Measurements from ENCODE around the gene NLRP10.
"Not testable (repeated sequence)": the region's sequence is repeated elsewhere in the genome, so short reads cannot be mapped to it uniquely, and the experiment has no call there.

Gene NLRP10, protein sequence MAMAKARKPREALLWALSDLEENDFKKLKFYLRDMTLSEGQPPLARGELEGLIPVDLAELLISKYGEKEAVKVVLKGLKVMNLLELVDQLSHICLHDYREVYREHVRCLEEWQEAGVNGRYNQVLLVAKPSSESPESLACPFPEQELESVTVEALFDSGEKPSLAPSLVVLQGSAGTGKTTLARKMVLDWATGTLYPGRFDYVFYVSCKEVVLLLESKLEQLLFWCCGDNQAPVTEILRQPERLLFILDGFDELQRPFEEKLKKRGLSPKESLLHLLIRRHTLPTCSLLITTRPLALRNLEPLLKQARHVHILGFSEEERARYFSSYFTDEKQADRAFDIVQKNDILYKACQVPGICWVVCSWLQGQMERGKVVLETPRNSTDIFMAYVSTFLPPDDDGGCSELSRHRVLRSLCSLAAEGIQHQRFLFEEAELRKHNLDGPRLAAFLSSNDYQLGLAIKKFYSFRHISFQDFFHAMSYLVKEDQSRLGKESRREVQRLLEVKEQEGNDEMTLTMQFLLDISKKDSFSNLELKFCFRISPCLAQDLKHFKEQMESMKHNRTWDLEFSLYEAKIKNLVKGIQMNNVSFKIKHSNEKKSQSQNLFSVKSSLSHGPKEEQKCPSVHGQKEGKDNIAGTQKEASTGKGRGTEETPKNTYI

DNA sequence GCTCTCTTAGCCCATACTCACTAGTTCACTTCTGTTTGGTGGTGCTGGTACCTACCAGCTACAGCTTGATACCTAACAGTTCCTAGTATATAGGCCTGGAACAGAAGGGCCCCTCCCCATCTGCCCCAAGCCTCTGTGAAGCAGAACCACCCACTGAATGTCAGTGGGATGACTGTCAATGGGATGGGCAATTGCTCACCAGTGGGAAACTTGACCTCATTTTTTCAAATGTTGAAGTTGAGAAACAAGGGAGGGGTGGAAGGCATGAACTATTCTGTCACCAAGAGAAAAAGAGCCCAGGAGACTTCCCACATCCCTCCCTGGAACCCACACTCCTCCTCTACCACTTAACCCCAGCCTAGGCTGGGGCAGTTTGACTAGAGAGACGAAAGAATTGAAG, at the start of gene NLRP10:
Gene NLRP10 (minus strand): TSS at position 62 of the 400 bp plus-strand sequence. CDS start 1,952 bp downstream, outside the sequence.
- DNase-seq (ENCODE audit: low read depth in 1 of 2, low spot score in 1 of 2), result no peak

DNA sequence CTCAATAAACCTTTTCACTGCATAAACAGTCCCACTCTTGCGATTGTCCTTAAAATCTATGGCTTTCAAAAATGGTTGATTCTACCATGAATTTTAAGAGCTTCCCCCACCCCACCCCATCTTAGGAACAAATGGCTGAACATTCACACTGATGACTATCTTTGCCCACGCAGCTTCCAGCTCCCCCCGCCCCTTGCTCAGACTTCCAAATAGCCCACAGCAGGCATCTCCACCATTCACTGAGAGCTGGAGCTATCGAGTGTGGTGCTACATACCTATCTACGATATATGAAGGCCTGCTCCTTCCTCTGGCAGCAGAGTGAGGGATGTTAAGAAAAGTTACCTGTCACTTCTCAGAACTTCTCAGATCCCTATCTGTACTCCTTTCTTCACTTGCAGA, 48.6 kb upstream of the NLRP10 start:
- DNase-seq (ENCODE audit: low read depth in 1 of 2, low spot score in 1 of 2), result no peak

DNA sequence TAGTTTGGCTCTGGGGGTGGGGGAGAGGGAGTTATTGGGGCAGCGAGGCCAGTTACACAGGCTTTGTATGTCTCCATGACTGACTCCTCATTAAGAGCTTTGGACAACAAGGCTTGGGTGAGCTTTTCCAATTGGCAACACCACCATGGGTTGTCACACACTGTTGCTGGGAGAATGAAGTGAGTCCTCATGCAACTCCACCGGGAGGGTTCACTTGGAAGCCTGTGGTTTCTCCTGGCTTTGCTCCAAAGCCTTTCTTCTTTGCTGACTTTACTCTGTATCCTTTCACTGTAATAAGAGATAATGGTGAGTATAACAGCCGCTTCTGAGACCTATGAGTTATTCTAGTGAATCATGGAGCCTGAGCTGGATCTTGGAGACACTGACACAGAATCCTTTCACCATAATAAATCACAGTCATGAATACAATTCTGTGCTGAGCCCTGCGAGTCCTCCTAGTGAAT, 46.8 kb upstream of the NLRP10 start:
- no peak for DNase-seq (ENCODE audit: low read depth in 1 of 2, low spot score in 1 of 2)

DNA sequence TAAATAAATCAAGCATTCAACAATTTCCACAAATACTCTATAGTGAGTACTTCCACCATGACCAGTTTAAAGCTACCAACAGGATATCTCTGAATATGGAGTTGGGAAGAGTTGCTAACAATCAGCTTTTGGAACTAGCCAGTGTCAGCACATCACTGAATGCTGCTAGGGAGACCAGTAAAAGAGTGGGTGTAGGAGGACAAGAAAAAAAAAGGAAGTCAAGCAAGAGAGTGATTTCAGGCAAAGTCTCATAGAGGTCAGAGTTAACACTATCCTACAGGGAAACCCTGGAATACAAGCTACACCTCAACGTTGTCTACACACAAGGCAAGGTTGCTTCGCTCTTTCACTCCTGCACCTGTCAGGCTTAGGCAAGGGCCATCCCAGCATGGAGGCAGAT, 46.1 kb upstream of the NLRP10 start:
- no peak for DNase-seq (ENCODE audit: low read depth in 1 of 2, low spot score in 1 of 2)

DNA sequence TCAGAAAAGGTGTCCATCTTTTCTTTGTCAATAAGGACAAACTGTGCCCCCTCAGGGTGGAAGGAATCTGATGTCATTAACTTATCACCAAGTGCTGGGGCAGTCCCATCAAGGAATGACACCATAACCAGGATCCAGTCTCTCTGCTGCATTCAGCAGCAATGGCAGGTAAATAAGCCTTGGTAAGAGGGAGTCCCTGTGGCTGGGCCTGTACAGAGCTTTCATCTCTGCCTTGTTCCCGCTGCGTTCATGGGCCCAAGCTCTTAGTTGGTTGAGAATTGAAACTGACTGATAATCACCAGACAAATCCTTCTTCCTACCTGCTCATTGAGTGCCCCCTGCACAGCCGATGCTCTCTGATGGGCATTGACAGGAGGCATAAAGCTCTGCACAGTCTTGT, 44.6 kb upstream of the NLRP10 start:
- DNase-seq (ENCODE audit: low read depth in 1 of 2, low spot score in 1 of 2), result no peak

DNA sequence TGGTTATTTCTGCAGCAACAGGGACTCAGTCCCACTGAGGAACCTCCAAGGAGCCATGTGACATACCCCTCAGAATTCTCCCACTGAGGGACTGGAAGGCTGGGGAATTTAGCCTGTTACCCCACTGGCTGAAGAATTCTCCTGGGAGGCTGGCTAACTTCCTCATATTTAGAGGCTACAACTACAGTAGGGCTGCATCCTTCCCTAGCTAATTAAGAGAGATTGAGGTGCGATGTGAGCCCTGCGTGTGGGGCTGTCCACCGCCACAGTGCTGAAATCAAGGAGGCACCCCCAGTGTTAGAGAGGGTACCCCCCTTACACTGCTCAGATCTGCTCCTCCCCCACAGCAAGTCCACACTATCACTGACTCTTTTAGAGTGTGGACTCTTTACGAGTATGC, 43.0 kb upstream of the NLRP10 start:
- DNase-seq (ENCODE audit: low read depth in 1 of 2, low spot score in 1 of 2), result no peak

DNA sequence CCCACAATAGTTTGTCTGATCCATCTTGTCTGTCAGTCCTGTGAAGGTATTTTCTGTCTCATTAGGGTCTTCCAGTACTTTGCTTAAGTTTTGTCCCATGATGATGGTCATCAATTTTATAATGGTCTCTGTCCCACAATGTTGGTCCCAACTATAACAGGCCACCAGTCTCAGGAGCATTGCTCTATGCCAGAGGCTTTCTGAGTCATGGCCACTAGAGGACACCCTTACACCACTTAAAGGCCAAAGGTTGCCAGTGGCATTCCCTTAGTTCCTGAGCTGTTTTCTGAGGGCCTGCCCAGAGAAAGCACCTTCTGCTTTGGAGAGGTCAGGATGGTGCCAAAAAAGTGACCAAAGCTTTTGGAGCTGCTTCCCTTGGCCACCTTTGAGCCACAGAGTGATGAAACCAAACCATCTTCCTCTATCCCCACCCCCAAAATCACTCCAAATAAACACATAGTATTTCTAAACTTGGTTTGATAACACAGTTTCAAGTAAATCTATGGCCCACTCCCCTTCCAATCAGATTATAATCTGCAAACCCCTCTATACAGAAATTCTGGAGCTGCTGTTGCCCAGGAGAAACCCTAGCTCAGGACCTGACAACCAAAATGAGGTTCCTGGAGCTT, 41.2 kb upstream of the NLRP10 start:
- DNase-seq (ENCODE audit: low read depth in 1 of 2, low spot score in 1 of 2), result no peak

DNA sequence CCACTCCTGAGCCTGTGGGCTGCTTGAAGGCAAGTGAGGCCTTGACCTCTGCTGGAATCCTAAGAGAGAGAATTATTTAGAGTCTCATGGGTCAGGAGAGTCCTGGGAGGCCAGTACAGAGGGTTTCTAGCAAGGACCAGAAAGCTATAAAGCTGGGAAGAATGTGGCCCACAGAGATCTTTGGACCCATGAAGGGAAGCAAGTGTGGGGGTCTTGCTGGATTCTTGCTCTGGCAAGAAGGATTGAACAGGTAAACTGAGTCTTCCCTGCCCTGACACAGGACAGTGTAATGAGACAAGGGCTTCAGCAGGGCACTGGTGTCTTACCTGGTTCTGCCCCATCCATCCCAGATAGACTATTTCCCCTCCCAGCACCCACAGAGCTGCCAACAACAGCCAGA, 40.3 kb upstream of the NLRP10 start:
- DNase-seq (ENCODE audit: low read depth in 1 of 2, low spot score in 1 of 2), result no peak

DNA sequence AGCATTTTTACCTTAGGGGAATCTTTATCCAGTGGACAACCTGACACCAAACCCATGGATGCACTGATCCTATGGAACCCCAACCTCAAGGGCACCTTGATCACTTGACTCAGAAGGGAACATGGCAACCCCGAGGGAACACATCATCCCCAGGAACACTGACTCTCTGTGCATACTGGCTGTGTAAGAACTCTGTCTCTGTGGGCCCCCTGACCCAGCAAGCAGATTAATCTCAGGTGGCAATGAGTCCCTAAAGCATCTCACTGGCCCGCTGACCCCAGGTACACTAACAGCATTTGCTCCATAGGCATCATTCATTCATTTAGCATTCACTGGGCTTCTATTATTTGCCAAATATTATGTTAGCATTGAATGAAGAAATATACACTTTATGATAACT, 38.8 kb upstream of the NLRP10 start:
- DNase-seq (ENCODE audit: low read depth in 1 of 2, low spot score in 1 of 2), result no peak

DNA sequence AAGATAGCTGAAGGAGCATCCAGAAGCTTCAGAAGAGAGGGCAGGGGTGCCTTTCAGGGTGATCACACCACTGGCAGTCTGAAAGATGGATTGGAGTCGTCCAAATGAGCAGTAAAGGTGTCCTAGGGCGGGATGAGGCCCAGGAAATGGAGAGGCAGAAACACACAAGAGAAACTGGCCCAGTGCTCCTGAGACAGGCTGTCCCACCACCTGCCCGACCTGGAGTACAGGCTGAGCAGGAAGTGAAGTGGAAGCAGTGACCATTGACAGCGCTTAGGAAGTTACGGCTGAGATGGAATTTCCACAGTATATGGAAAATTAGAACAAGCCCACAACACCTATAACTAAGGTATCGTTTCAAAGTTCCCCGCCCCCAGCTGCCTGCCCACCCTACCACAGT, 37.9 kb upstream of the NLRP10 start:
- no peak for DNase-seq (ENCODE audit: low read depth in 1 of 2, low spot score in 1 of 2)

DNA sequence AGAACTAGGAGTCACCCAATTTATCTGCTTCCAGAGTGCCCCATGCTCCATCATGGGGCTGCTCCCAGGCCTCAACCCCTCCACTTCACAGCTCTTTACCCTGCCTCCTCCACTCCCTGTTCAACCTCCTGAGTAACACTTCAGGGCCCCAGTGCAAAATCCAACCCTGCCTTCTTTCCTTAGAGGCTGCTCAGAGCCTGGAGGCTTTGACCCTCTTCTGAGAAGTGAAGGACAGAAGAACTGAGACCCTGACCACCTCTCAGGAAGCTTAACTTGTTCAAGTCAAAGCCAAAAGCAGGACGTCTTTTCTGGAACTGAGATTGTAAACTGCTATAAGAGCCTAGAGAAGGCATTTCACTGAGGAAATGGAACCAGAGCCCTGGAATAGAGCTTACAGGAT, 37.4 kb upstream of the NLRP10 start:
- no peak for DNase-seq (ENCODE audit: low read depth in 1 of 2, low spot score in 1 of 2)

DNA sequence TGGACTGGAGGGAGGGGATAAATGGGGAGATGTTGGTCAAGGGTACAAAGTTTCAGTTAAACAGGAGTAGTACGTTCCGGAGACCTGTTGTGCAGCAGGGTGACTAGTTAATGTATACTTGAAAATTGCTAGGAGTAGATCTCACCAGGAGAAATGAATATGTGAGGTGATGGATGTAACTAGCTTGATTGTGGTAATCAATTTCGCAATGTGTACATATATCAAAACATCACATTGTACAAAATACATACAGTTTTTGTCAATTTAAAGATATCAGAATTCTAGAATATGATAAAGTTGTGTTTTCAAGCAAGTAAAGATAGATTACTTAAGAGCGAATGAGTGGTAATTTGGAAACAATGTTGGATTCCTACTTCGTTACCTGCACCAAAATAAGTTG, 35.1 kb upstream of the NLRP10 start:
- DNase-seq (ENCODE audit: low read depth in 1 of 2, low spot score in 1 of 2), result no peak

DNA sequence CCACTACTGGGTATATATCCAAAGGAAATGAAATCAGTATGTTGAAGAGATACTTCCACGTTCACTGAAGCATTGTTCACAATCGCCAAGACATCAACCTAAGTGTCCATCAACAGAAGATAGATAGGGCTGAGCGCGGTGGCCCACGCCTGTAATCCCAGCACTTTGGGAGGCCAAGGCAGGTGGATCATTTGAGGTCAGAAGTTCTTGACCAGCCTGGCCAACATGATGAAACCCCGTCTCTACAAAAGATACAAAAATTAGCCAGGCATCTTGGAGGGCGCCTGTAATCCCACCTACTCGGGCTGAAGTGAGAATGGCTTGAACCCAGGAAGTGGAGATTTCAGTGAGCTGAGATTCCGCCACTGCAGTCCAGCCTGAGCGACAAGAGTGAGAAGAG, 34.5 kb upstream of the NLRP10 start:
- no peak for DNase-seq (ENCODE audit: low read depth in 1 of 2, low spot score in 1 of 2)

DNA sequence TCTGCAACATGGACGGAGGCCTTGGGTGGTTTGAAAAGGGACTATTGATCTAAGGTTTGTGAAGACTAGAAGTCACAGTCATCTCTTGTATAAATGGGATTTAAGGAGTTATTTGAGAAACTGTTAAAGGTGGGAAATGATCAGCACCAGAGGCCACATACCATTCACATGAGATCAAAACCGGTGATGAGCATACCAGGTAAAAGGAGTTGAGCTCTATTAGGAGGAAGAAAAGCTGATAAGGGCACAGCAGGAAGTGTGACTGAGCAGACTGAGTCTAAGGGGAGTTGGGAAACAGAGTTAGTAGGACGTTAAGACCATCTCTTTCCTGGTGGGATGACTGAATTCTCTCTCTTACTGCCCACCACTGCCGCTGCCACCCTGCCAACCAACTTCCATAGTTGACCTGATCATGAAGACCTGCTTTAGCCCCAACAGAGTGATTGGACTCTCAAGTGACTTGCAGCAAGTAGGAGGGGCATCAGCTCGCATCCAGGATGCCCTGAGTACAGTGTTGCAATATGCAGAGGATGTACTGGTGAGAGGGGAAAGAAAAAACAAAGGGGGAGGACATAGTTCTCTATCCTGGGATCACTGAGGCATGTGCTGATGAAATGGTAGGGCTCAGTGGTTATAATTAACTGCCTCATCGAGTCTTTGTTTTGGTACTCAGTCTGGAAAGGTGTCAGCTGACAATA, 29.5 kb upstream of the NLRP10 start:
- DNase-seq (ENCODE audit: low read depth in 1 of 2, low spot score in 1 of 2), result no peak

DNA sequence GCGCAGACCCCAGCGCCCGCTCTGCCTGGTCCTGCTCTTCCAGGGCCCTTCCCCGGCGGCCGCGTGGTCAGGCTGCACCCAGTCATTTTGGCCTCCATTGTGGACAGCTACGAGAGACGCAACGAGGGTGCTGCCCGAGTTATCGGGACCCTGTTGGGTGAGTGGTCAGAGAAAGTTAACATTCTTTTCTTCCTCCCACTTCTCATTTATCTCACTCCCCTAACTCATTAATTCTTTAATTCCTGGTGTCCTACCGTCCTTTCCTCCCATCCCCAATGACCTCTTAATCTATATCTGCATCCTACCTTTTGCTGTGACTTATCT, 22.3 kb upstream of the NLRP10 start:
- DNase-seq (ENCODE audit: low read depth in 1 of 2, low spot score in 1 of 2), result not testable (repeated sequence)

DNA sequence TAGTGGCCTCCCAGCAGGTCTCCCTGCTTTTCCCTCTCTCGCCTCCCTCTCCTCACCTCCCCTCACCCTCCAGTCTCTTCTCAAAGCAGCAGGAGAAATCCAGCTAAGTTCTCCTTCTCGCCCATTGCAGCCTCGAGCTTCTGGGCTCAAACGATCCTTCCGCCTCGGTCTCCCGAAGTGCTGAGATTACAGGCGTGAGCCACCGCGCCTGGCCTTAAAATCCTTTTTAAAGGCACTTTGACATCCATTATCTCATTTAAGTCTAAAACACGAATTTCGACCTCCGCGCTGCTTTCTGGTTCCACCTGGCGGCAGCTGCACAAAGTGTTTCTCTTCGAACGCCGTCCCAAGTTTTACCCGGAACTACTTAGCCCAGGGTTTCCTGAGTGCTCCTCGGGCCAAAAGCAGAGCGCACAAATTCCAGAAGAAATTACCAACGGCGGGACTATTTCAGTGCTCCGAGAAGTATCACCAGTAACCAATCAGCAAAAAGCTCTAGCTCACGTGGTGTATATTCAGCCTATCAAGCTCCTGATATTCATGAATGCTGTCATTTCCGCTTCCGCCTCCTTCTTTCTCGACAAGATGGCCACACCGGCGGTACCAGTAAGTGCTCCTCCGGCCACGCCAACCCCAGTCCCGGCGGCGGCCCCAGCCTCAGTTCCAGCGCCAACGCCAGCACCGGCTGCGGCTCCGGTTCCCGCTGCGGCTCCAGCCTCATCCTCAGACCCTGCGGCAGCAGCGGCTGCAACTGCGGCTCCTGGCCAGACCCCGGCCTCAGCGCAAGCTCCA, 21.7 kb upstream of the NLRP10 start, which contains the start of gene EIF3F:
Gene EIF3F (plus strand): TSS at position 570 of the 792 bp plus-strand sequence. CDS start 16 bp downstream, at position 586.
- peak; percentile 68 to 76 for DNase-seq (ENCODE audit: low read depth in 1 of 2, low spot score in 1 of 2)

DNA sequence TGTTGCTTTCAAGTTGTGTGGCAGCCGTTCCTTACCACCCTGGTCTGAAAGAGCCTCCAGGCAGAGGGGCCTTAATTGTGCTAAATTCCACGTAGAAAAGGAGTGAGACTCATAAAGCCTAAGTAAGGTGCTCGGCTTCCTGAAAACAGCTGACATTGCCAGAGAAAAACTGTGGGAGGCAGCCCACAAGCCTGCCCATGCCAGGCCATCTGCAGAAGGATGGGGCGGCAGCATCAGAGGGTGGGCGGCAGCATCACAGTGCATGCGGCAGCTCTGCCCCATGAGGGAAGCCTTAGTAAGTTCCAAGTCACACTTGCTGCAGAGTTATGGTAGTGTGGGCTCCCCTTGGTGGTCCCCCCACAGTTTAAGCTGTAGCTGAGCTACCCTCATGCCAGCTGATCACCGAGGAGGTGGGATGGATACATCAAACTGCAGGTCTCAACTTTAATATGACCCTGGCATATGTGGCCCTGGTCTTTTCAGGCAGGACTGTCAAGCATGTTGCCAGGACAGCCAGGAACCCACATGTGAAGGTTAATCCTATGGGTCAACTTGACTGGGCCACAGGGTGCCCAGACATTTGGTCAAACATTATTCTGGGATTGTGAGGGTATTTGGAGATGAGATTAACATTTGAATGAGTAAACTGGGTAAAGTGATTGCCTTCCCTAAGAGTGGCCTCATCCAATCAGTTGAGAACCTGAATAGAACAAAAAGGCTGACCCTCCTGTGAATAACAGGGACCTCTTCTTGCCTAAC, 18.8 kb upstream of the NLRP10 start:
- DNase-seq (ENCODE audit: low read depth in 1 of 2, low spot score in 1 of 2), result no peak

DNA sequence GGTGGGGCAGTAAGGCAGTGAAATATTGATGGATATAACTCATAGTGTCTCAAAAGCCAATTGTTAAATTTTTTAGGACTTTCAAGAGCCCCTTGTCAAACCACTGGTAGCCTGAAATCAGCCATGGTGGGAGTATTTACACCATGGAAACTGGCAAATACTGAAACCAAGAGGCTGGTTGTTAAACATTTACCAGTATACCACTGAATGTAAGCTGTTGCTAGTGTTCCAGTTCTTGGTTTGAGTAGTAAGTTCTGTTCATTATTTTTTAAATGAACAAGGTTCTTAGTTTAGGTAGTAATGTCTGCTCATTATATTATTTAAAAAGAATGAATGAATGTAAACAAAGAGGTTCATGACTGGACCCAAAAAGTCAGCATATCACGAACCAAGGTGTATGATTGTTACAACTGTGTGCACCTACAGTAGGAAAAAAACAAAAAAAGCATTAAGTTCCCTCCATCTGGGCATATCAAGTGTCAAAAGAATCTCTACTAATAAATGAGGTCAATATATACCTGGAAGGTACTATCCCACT, 17.4 kb upstream of the NLRP10 start:
- DNase-seq (ENCODE audit: low read depth in 1 of 2, low spot score in 1 of 2), result no peak

DNA sequence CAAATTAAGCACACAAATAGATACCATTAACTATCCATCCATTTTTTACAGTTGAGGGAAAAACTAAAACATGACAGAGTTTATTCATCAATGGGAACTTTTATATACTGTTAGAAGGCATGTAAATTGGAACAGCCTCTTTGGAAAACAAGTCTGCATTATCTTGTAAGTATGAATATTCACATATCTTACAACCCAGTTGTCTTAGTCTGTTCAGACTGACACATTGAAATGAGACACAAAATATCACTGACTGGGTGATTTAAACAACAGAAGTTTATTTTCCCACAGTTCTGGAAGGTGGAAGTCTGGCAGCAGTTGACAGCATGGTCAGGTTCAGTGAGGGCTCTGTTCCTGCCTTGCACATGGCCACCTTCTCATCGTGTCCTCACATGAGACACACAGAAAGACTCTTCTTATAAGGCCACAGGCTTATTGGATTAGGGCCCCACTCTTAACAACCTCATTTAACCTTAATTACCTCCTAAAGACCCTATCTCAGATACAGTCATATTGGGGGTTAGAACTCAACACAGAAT, 16.4 kb upstream of the NLRP10 start:
- no peak for DNase-seq (ENCODE audit: low read depth in 1 of 2, low spot score in 1 of 2)
